ENCODE data around the gene SLC66A3. TPM values are rescaled to one million over a fixed set of nuclear protein-coding genes. Genes with fewer than 3 reads are reported as not detected.

Gene SLC66A3
- total RNA-seq, 4 donors from 2014 or later = 37.4 to 70.6 (median 62.4) TPM

DNA sequence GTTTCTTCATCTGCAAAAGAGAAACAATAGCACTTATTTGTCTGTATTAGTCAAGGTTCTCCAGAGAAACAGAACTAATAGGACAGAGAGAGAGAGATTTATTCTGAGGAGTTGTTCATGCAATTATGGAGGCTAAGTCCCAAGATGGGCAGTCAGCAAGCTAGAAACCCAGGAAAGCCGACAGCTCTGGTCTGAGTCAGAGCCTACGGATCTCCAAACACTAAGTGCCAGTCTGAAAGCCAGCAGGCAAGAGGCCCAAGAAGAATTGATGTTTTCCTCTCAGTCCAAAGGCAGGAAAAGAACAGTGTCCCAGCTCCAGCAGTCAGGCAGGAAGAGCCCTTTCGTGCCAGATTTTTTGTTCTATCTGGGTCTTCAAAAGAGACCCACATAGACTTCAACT lies 36.5 kb upstream of the SLC66A3 start:
- 82% methylated on average over 3 of the region's 3 CpGs for WGBS
- Histone ChIP-seq H3K4me3 (no peak overlapping the region), H3K36me3 (no peaks in the 10 kb centered on the region), H3K27ac (replicated peaks in 1 of 4) (no peak overlapping the region), H3K9me3 (no peaks in the 10 kb centered on the region), H3K4me1 (no peaks in the 10 kb centered on the region), H3K27me3 (peaks cover 0 to 12% (median 0%) of the 10 kb centered on the region in 4 donors)
- TF ChIP-seq POLR2A (IDR thresholded peaks at IDR 0.05; ENCODE audit: low read depth) = no peak
- TF ChIP-seq EP300 (IDR thresholded peaks at IDR 0.05) = no peak
- no peak for TF ChIP-seq POLR2AphosphoS5 (IDR thresholded peaks at IDR 0.05)
- TF ChIP-seq, protein P1, sequence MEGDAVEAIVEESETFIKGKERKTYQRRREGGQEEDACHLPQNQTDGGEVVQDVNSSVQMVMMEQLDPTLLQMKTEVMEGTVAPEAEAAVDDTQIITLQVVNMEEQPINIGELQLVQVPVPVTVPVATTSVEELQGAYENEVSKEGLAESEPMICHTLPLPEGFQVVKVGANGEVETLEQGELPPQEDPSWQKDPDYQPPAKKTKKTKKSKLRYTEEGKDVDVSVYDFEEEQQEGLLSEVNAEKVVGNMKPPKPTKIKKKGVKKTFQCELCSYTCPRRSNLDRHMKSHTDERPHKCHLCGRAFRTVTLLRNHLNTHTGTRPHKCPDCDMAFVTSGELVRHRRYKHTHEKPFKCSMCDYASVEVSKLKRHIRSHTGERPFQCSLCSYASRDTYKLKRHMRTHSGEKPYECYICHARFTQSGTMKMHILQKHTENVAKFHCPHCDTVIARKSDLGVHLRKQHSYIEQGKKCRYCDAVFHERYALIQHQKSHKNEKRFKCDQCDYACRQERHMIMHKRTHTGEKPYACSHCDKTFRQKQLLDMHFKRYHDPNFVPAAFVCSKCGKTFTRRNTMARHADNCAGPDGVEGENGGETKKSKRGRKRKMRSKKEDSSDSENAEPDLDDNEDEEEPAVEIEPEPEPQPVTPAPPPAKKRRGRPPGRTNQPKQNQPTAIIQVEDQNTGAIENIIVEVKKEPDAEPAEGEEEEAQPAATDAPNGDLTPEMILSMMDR (IDR thresholded peaks at IDR 0.05) = no peak
- intact Hi-C loops (cut with DNase I) = no loop called here
- DNase-seq (ENCODE audit: extremely low spot score) = no peak

DNA sequence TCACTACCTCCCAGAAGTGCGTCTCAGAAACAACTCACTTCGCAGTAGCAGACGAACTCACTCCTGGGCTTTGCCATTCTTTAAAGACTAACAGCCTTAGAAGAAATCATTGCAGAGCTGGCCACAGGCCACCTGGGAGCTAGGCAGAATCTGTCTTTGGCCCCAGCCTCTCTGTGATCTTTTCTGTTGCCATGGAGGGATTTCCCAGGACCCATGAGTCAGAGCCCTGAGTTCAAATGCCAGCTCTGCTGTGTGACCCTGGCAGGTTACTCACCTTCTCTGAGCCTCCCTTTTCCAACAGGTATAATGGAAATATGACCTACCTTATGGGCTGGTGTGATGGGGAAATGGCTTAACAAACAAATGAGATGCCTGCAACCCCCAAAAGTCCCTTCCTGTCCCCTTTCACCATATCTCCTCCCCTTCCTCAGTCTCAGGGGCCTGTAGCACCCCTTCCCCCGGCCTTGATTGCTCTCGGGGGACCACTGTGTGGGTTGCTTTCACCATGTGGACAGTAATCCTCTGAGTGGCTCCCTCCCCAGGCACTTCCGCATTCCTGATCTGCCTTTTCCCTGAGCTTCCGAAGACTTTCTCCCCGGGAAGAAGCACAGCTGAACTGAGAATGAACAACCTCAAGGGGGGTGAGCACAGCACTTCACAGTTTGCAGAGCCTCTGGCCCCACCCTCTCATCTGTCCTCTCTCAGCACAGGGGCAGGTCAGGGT lies 34.0 kb upstream of the SLC66A3 start:
- Histone ChIP-seq H3K9me3 (no peaks in the 10 kb centered on the region), H3K27ac (replicated peaks in 1 of 4) (no peak overlapping the region), H3K4me1 (no peaks in the 10 kb centered on the region), H3K27me3 (peaks cover 0 to 18% (median 0%) of the 10 kb centered on the region in 4 donors), H3K4me3 (no peak overlapping the region), H3K36me3 (no peaks in the 10 kb centered on the region)
- WGBS = 81% methylated on average over 7 of the region's 8 CpGs
- TF ChIP-seq POLR2A (IDR thresholded peaks at IDR 0.05; ENCODE audit: low read depth) = no peak
- DNase-seq (ENCODE audit: extremely low spot score) = no peak
- intact Hi-C loops (cut with DNase I) = loop anchor here (10.0 kb wide), 1 partner anchor 206 kb away; the partner anchor contains the start of gene KCNF1

DNA sequence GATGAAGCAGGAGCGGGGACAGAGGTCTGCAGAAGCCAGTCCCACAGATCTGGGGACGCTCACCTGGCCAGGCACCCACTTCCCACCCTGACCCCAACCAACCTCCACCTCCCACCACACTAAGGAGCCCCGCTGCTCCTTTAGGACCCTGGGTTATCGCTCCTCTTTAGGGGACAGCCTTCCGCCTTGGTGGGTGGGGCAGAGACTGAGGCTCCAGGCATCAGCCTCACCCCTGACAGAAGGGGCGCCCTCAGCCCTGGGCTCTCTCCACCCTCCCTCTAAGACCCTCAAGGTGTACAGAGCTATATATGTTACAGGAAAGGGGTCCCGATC lies 33.5 kb upstream of the SLC66A3 start:
- Histone ChIP-seq H3K4me1 (no peaks in the 10 kb centered on the region), H3K27ac (replicated peaks in 1 of 4) (no peak overlapping the region), H3K9me3 (no peaks in the 10 kb centered on the region), H3K27me3 (peaks cover 0 to 18% (median 0%) of the 10 kb centered on the region in 4 donors), H3K4me3 (no peak overlapping the region), H3K36me3 (no peaks in the 10 kb centered on the region)
- 65% methylated on average over 4 of the region's 7 CpGs for WGBS
- DNase-seq (ENCODE audit: extremely low spot score) = no peak
- TF ChIP-seq POLR2A (IDR thresholded peaks at IDR 0.05; ENCODE audit: low read depth) = no peak
- no peak for TF ChIP-seq EP300 (IDR thresholded peaks at IDR 0.05)
- TF ChIP-seq, protein P1 (IDR thresholded peaks at IDR 0.05) = no peak
- TF ChIP-seq POLR2AphosphoS5 (IDR thresholded peaks at IDR 0.05) = no peak
- intact Hi-C loops (cut with DNase I) = loop anchor here (10.0 kb wide), 1 partner anchor 207 kb away; the partner anchor contains the start of gene KCNF1

DNA sequence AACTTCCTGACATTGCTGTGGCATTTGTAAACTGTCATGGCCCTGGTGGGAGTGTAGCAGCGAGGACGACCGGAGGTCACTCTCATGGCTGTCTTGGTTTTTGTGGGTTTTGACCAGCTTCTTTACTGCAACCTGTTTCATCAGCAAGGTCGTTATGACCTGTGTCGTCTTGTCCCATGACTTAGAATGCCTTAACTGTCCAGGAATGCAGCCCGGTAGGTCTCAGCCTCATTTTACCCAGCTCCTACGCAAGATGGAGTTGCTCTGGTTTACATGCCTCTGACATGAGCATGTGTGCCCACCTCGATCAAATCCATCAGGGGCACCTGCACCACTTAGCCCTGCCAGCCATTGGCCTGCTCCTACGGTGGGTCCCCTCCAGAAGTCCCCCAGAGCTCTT lies 32.9 kb upstream of the SLC66A3 start:
- peaks cover 0 to 18% (median 0%) of the 10 kb centered on the region in 4 donors for H3K27me3 ChIP-seq
- intact Hi-C loops (cut with DNase I) = loop anchor here (10.0 kb wide), 1 partner anchor 208 kb away; the partner anchor contains the start of gene KCNF1
- no peak overlapping the region for H3K4me3 ChIP-seq
- no peak for DNase-seq (ENCODE audit: extremely low spot score)
- no peaks in the 10 kb centered on the region for H3K9me3 ChIP-seq
- H3K36me3 ChIP-seq = no peaks in the 10 kb centered on the region
- H3K27ac ChIP-seq (replicated peaks in 1 of 4) = no peak overlapping the region
- WGBS = 78% methylated on average over 9 of the region's 9 CpGs
- no peaks in the 10 kb centered on the region for H3K4me1 ChIP-seq
- TF ChIP-seq, protein P1 (IDR thresholded peaks at IDR 0.05) = no peak
- TF ChIP-seq POLR2A (IDR thresholded peaks at IDR 0.05; ENCODE audit: low read depth) = no peak
- no peak for TF ChIP-seq POLR2AphosphoS5 (IDR thresholded peaks at IDR 0.05)
- TF ChIP-seq EP300 (IDR thresholded peaks at IDR 0.05) = no peak

DNA sequence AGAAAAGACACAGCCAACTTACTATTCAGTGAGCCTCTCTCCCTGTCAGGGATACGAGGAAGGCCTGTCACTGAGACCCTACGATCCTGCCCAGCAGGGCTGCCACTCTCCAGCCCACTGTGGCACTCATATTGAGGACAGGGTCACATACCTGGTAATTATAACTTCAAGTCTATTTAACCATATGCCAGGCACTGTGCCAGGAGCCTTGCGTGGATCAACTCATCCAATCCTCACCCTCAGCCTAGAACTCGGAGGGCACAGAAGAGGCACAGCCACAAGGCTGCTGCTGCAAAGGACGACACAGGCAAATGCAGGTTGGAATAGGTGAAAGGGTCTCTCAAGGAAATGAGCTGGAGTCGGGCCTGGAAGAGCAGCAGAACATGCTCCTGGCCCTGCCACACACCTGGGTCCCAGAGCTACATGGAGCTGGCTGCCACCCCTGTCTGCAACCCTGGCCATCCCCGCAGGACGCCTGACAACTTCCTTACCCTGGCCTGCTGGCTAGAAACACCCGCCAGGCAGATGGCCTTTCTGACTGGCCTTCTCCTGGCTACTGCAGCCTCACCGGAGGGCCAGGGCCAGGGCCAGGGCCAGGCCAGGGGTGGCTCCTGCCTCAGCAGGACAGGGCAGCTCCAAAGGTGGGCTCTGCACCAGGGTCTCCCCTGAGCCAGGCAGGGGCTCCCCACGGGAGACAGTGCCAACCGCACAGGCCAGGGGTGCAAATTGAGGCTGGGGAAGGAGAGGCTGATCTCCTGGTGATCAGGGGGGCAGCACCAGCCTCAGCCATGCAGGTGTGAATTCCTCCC lies 32.1 kb upstream of the SLC66A3 start:
- TF ChIP-seq POLR2A (IDR thresholded peaks at IDR 0.05; ENCODE audit: low read depth) = no peak
- TF ChIP-seq, protein P1 (IDR thresholded peaks at IDR 0.05) = no peak
- TF ChIP-seq POLR2AphosphoS5 (IDR thresholded peaks at IDR 0.05) = no peak
- no peak for TF ChIP-seq EP300 (IDR thresholded peaks at IDR 0.05)
- Histone ChIP-seq H3K27ac (replicated peaks in 1 of 4) (no peak overlapping the region), H3K9me3 (no peaks in the 10 kb centered on the region), H3K27me3 (peaks cover 0 to 18% (median 0%) of the 10 kb centered on the region in 4 donors), H3K36me3 (no peaks in the 10 kb centered on the region), H3K4me1 (no peaks in the 10 kb centered on the region), H3K4me3 (no peak overlapping the region)
- no peak for DNase-seq (ENCODE audit: extremely low spot score)
- WGBS = 69% methylated on average over 4 of the region's 12 CpGs
- intact Hi-C loops (cut with DNase I) = loop anchor here (10.0 kb wide), 1 partner anchor 208 kb away; the partner anchor contains the start of gene KCNF1

Data from esophagus muscularis mucosa (tissue), 4 donors.